IPS-15b (cell line): ENCODE data around the gene SAG.

ENCODE experiments used
- H3K27me3 ChIP-seq: one replicate; pipeline ENCODE4 v1.6.1; 2013; ENCODE audit warnings: low read length; ENCODE audit not compliant: control insufficient read depth, insufficient read depth
- H3K36me3 ChIP-seq: one replicate; pipeline ENCODE4 v1.6.1; 2013; ENCODE audit warnings: low read length; ENCODE audit not compliant: control insufficient read depth, insufficient read depth
- H3K4me1 ChIP-seq: one replicate; pipeline ENCODE4 v1.6.1; 2013; ENCODE audit warnings: mild to moderate bottlenecking, low read length; ENCODE audit not compliant: control insufficient read depth, insufficient read depth
- H3K4me3 ChIP-seq: one replicate; pipeline ENCODE4 v1.5.1; 2013; ENCODE audit warnings: low read depth, low read length
- H3K9ac ChIP-seq: one replicate; pipeline ENCODE4 v1.6.1; 2013; ENCODE audit warnings: low read depth, mild to moderate bottlenecking, low read length
- H3K9me3 ChIP-seq: one replicate; pipeline ENCODE4 v1.6.1; 2013; ENCODE audit warnings: mild to moderate bottlenecking, low read length; ENCODE audit not compliant: control insufficient read depth, insufficient read depth

The SAG gene

DNA sequence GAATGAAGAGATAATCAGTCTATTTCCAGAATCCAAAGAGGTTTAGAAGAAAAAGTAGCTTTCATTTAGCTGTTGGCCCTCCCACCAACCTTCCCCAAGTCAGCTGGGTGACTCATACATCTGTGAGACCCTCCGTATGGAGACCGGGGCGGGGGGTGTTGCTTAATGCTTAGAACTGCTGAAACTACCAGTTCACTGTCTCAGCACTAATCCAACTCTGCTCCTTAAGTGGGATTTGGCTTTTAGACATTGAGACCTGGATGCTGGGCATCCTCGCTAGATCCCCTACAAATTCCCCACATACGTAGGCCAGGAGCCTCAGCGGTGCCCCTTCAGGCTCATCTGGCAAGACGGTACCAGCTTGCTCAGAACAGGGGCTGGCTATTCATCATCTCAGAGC is at the start of gene SAG:
TSS of gene SAG (plus strand) at position 252 of the 400 bp plus-strand sequence. CDS start 1,374 bp downstream, outside the sequence.
- Histone ChIP-seq H3K9me3 (no peaks in the 10 kb centered on the region), H3K9ac (no peak within 1 kb of the TSS), H3K4me3 (no peak within 1 kb of the TSS), H3K4me1 (no peaks in the 10 kb centered on the region), H3K27me3 (no peaks in the 10 kb centered on the region), H3K36me3 (no peaks in the 10 kb centered on the region)

DNA sequence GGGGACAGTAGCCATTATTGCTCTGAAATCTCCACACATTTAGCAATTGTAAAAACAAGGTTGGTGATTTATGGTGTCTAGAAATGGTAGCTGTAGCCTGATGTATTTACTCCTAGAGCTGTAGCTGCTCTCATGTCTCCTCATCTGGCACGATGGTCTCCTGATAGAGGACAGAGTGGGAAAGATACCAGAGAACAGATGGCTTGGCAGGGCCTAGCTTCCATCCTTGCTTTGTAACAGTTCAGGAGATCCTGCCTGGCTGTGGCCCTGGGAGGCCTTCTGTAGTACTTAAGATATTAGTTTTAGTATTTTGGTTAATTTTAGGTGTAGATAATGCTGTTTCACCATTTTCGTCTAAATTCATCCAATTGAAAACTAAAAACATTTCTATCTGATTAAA is 49.4 kb upstream of the SAG start:
- no peak overlapping the region for H3K9ac ChIP-seq
- H3K4me3 ChIP-seq: no peak overlapping the region
- H3K27me3 ChIP-seq: no peaks in the 10 kb centered on the region
- no peaks in the 10 kb centered on the region for H3K9me3 ChIP-seq
- H3K4me1 ChIP-seq: peaks cover 3% of the 10 kb centered on the region
- H3K36me3 ChIP-seq: peaks cover 17% of the 10 kb centered on the region

DNA sequence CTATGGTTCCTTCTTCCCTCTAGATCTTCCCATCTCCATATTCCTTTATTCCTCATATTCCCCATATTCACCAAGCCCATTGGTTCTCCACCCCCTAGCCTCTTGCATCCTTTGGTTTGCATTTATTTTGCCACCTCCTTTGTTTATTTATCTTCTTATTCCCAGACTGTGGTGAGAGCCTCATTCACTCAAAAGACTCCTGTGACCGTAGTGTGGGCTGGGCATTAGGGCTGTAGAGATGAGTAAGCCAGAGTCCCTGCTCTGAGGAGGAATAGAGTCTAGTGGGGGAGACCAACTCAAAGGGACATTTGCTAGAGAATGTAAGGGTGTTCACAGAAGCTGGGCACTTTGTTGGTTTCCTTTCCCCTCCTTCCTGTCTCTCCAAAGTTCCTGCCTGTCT is 47.9 kb upstream of the SAG start:
- peaks cover 32% of the 10 kb centered on the region for H3K36me3 ChIP-seq

DNA sequence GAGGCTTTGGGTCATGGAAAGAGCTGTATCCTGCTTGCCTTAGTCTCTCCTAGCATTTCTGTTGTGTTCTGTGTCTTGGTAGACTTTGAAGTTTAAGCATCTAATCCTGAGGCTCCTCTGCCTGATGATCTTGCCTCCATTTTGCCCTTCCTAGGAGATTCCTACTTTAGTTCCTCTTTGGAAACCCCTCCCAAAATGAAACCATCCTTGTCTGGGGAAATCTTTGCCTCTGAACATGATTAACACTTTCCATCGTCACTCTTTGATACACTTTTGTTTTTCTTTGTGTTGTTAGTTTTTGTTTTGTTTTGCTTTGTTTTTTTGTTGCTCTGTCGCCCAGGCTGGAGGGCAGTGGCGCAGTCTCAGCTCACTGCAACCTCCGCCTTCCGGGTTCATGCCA is 47.0 kb upstream of the SAG start:
- no peak overlapping the region for H3K9ac ChIP-seq
- peaks cover 36% of the 10 kb centered on the region for H3K36me3 ChIP-seq
- H3K4me1 ChIP-seq: no peaks in the 10 kb centered on the region
- H3K27me3 ChIP-seq: no peaks in the 10 kb centered on the region
- no peaks in the 10 kb centered on the region for H3K9me3 ChIP-seq
- H3K4me3 ChIP-seq: no peak overlapping the region

More for the DNA sequence above, 47.9 kb upstream of the SAG start:
- no peaks in the 10 kb centered on the region for H3K9me3 ChIP-seq
- H3K9ac ChIP-seq: no peak overlapping the region
- no peaks in the 10 kb centered on the region for H3K4me1 ChIP-seq
- H3K4me3 ChIP-seq: no peak overlapping the region
- no peaks in the 10 kb centered on the region for H3K27me3 ChIP-seq

DNA sequence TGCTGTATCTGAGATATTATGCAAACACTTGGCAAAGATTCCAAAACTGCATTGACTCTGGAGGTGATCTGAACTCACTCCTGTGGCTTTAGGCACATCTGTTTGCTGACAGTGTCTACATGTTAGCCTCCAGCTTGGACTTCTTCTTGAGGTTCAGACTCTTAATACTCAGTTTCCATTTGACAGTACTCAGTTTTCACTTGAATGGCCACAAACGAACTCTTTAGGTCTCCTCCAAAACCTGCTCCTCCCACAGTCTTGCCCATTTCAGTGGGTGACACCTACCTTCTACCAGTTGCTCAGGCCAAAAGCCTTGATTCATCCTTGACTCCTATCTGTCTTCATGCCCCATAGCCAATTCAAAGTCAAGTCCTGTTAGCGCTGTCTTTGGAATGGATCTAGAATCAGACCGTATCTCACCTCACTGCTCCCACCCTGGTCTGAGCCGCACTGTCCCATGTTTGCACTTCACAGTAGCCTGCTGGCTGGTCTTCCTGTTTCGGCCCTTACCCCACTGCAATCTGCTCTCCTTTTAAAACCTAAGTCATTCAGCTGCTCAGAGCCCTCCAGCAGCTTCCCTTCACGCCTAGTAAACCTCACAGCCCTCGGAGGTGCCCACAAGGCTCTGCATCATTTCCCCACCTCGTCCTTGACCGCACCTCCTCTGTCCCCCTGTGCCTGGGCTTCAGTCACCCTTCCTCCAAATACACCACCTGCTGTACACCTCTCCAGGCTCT is 45.6 kb upstream of the SAG start:
- no peaks in the 10 kb centered on the region for H3K9me3 ChIP-seq
- no peak overlapping the region for H3K4me3 ChIP-seq
- H3K9ac ChIP-seq: no peak overlapping the region
- H3K27me3 ChIP-seq: no peaks in the 10 kb centered on the region
- H3K36me3 ChIP-seq: peaks cover 42% of the 10 kb centered on the region
- H3K4me1 ChIP-seq: no peaks in the 10 kb centered on the region

GRCh38 chr2:233262562-233262961 is 45.1 kb upstream of the SAG start:
- Histone ChIP-seq H3K4me1 (no peaks in the 10 kb centered on the region), H3K4me3 (no peak overlapping the region), H3K9me3 (no peaks in the 10 kb centered on the region), H3K9ac (no peak overlapping the region), H3K27me3 (no peaks in the 10 kb centered on the region), H3K36me3 (peaks cover 43% of the 10 kb centered on the region)

GRCh38 chr2:233263045-233263570 is 44.5 kb upstream of the SAG start:
- no peaks in the 10 kb centered on the region for H3K9me3 ChIP-seq
- no peaks in the 10 kb centered on the region for H3K27me3 ChIP-seq
- H3K9ac ChIP-seq: no peak overlapping the region
- no peak overlapping the region for H3K4me3 ChIP-seq
- H3K4me1 ChIP-seq: no peaks in the 10 kb centered on the region
- H3K36me3 ChIP-seq: peaks cover 45% of the 10 kb centered on the region

DNA sequence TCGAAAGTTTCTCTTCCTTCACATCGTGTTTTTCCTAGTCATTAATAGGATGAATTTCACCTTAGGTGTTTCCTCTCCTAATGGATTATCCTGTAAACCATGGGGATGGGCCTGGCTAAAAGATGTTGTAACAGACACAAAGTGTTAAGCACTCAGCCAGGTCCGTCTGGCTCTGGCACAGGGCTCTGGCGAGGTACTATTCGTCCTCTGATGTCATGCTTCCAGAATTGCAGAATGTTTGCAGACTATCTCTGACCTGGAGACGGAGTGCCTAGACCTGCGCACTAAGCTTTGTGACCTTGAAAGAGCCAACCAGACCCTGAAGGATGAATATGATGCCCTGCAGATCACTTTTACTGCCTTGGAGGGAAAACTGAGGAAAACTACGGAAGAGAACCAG is 42.9 kb upstream of the SAG start:
- Histone ChIP-seq H3K4me1 (no peaks in the 10 kb centered on the region), H3K9ac (no peak overlapping the region), H3K27me3 (no peaks in the 10 kb centered on the region), H3K4me3 (no peak overlapping the region), H3K9me3 (no peaks in the 10 kb centered on the region), H3K36me3 (peaks cover 45% of the 10 kb centered on the region)

DNA sequence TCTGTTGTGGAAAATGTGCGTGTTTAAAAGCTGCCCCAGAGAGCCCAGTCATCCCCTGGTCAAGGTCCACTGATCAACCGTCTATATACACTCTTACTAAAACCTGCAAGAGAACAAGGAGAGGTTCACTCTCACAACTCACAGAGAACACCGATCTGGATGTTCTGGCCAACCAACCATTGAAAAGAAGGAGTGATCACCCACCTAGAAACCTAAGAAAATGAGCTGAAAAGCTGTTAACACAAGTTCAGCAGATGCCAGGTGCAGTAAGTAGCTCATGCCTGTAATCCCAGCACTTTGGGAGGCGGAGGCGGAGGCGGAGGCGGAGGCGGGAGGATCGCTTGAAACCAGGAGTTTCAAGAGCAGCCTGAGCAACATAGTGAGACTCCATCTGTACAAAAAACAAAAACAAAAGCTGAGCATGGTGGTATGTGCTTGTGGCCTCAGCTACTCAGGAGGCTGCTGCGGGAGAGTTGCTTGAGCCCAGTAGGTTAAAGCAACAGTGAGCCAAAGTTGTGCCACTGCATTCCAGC is 41.7 kb upstream of the SAG start:
- no peak overlapping the region for H3K4me3 ChIP-seq
- no peaks in the 10 kb centered on the region for H3K4me1 ChIP-seq
- peaks cover 51% of the 10 kb centered on the region for H3K36me3 ChIP-seq
- H3K27me3 ChIP-seq: no peaks in the 10 kb centered on the region
- H3K9ac ChIP-seq: no peak overlapping the region
- no peaks in the 10 kb centered on the region for H3K9me3 ChIP-seq

DNA sequence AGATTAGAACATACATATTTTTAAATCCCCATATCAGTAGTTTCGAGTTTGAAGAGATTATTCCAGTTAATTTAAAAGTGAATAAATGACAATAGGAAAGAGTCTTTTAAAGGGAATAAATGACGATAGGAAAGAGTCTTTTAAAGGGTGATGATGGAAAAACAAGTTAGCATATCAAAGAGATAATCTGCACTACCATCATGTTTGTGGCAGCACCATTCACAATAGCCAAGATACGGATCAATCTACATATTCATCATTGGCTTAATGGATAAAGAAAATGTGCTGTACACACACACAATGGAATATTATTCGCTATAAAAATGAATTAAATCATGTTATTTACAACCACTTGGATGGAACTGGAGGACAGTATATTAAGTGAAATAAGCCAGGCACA is 41.1 kb upstream of the SAG start:
- Histone ChIP-seq H3K27me3 (no peaks in the 10 kb centered on the region), H3K36me3 (peaks cover 51% of the 10 kb centered on the region), H3K4me3 (no peak overlapping the region), H3K4me1 (no peaks in the 10 kb centered on the region), H3K9ac (no peak overlapping the region), H3K9me3 (no peaks in the 10 kb centered on the region)

GRCh38 chr2:233267516-233268245 is 39.9 kb upstream of the SAG start:
- Histone ChIP-seq H3K27me3 (no peaks in the 10 kb centered on the region), H3K9me3 (no peaks in the 10 kb centered on the region), H3K4me3 (no peak overlapping the region), H3K9ac (no peak overlapping the region), H3K36me3 (peaks cover 40% of the 10 kb centered on the region), H3K4me1 (no peaks in the 10 kb centered on the region)

DNA sequence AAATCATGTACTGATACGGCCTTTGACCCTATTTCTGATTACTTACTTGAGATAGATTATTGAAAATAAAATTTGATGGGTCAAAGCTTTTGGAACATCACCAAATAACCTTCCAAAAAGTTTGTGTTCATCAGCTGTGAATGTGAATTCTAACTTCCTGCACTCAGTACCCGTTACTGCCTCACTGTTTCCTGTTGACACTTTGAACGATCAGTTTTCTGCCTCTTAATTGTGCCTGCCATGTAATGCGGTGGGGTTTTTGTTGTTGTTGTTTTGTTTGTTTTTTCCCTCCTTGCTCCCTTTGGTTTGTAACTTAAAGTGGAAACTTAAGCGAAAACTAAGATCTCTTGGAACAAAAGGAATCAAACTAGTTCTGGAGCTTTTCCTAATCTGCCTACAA is 37.2 kb upstream of the SAG start:
- Histone ChIP-seq H3K27me3 (no peaks in the 10 kb centered on the region), H3K4me1 (no peaks in the 10 kb centered on the region), H3K36me3 (peaks cover 36% of the 10 kb centered on the region), H3K9ac (no peak overlapping the region), H3K9me3 (no peaks in the 10 kb centered on the region), H3K4me3 (no peak overlapping the region)
